Posterior vena cava (tissue), 2 donors: ENCODE data around the gene GRM8. TPM values are rescaled to one million over a fixed set of nuclear protein-coding genes. Genes with fewer than 3 reads are reported as not detected.
A peak's percentile ranks its signal among the peaks of the same experiment; 100 is the strongest.

Source experiments
- DNase-seq: peaks from one replicate; pipeline ENCODE4 v3.0.0-alpha.2; 2020; ENCODE audit warnings: low spot score
- intact Hi-C, 2 donors: fragments of 100-400 bp; cut with DNase I; formaldehyde crosslinking; loops; one replicate each; pipeline versions ENCODE4 v1.14.1 to v1.14.2; 2022 to 2023
- total RNA-seq, 2 donors: library from RNA; stranded (reverse); fragmentation: NEBNext Ultra II Directional; extraction: Animal tissue kit (Norgen Biotek cat#: 25700); gene quantifications; one replicate each; pipeline ENCODE4 v1.2.1, GENCODE V29; 2021
- donor health status: DM: yes; HTN: yes; CAD: no.
- donor health status: DM: yes; HTN: yes; CAD: no.

The GRM8 gene
- total RNA-seq, 2 donors from 2014 or later, result not detected

- DNase-seq, result no peak
- intact Hi-C loops, result no loop called here
These were observed 462.0 kb downstream of the GRM8 start for GRCh38 chr7:126790763-126791162.

- DNase-seq, result no peak
- intact Hi-C loops, result no loop called here
These were observed 469.1 kb downstream of the GRM8 start for GRCh38 chr7:126783613-126784012.

GRCh38 chr7:126780993-126781392 lies 471.7 kb downstream of the GRM8 start:
- intact Hi-C loops, result no loop called here
- DNase-seq, result no peak

- intact Hi-C loops, result no loop called here
- no peak for DNase-seq
These were observed 474.6 kb downstream of the GRM8 start for GRCh38 chr7:126778101-126778500.

- no peak for DNase-seq
- intact Hi-C loops, result no loop called here
These were observed 476.2 kb downstream of the GRM8 start for GRCh38 chr7:126776498-126776897.

GRCh38 chr7:126774077-126774476 lies 478.7 kb downstream of the GRM8 start:
- DNase-seq, result no peak
- intact Hi-C loops, result no loop called here

GRCh38 chr7:126768836-126769235 lies 483.9 kb downstream of the GRM8 start:
- intact Hi-C loops, result no loop called here
- no peak for DNase-seq

GRCh38 chr7:126760914-126761577 lies 491.7 kb downstream of the GRM8 start:
- no peak for DNase-seq
- intact Hi-C loops, result no loop called here

GRCh38 chr7:126755381-126755780 lies 497.4 kb downstream of the GRM8 start:
- no peak for DNase-seq
- intact Hi-C loops, result no loop called here

GRCh38 chr7:126750207-126750911 lies 502.4 kb downstream of the GRM8 start:
- DNase-seq, result no peak
- intact Hi-C loops, result no loop called here

- DNase-seq, result no peak
- intact Hi-C loops, result no loop called here
These were observed 523.8 kb downstream of the GRM8 start for GRCh38 chr7:126728967-126729366.

- intact Hi-C loops, result no loop called here
- no peak for DNase-seq
These were observed 524.8 kb downstream of the GRM8 start for GRCh38 chr7:126727930-126728391.

GRCh38 chr7:126723966-126724544 lies 528.7 kb downstream of the GRM8 start:
- DNase-seq, result no peak
- intact Hi-C loops, result no loop called here

- intact Hi-C loops, result no loop called here
- no peak for DNase-seq
These were observed 532.5 kb downstream of the GRM8 start for GRCh38 chr7:126720232-126720631.

GRCh38 chr7:126718419-126718818 lies 534.3 kb downstream of the GRM8 start:
- intact Hi-C loops, result no loop called here
- no peak for DNase-seq

- intact Hi-C loops, result loop anchor here in 1 of 2 donors (2.0 kb wide), 1 partner anchor 34 kb away; no protein-coding TSS in a partner anchor
- no peak for DNase-seq
These were observed 536.4 kb downstream of the GRM8 start for GRCh38 chr7:126716321-126716720.

- no peak for DNase-seq
- intact Hi-C loops, result no loop called here
These were observed 537.7 kb downstream of the GRM8 start for GRCh38 chr7:126715076-126715475.

GRCh38 chr7:126702242-126703016 lies 550.3 kb downstream of the GRM8 start:
- intact Hi-C loops, result no loop called here

GRCh38 chr7:126700807-126701604 lies 551.7 kb downstream of the GRM8 start:
- peak; percentile 82 for DNase-seq
- intact Hi-C loops, result no loop called here

More at GRCh38 chr7:126702242-126703016, 550.3 kb downstream of the GRM8 start:
- DNase-seq, result no peak
